HPDE6-E6E7 (cell line): Measurements from ENCODE around the gene SNAP23.

ENCODE experiments used
- DNase-seq: peaks from one replicate; pipeline ENCODE4 v3.0.0; 2011; ENCODE audit warnings: missing footprints; ENCODE audit errors: extremely low spot score

SNAP23 gene

GRCh38 chr15:42495361-42496212, at the start of gene SNAP23:
SNAP23 (plus strand) TSS chr15:42495634; CDS start chr15:42511847, 16,213 bp downstream.
- peak; percentile 98 for DNase-seq

GRCh38 chr15:42447599-42447998, 47.8 kb upstream of the SNAP23 start:
- DNase-seq = no peak

GRCh38 chr15:42448281-42448680, 47.2 kb upstream of the SNAP23 start:
- DNase-seq = no peak

GRCh38 chr15:42449770-42450424, 45.5 kb upstream of the SNAP23 start:
- DNase-seq = no peak

- DNase-seq = no peak
These were observed 45.0 kb upstream of the SNAP23 start for GRCh38 chr15:42450425-42450790.

GRCh38 chr15:42453826-42454225, 41.6 kb upstream of the SNAP23 start:
- no peak for DNase-seq

- no peak for DNase-seq
These were observed 38.9 kb upstream of the SNAP23 start for GRCh38 chr15:42456531-42456930.

GRCh38 chr15:42456971-42457370, 38.5 kb upstream of the SNAP23 start:
- no peak for DNase-seq

GRCh38 chr15:42457445-42458442, 37.7 kb upstream of the SNAP23 start:
- no peak for DNase-seq

- DNase-seq = no peak
These were observed 34.2 kb upstream of the SNAP23 start for GRCh38 chr15:42461261-42461660.

GRCh38 chr15:42465520-42466259, 29.7 kb upstream of the SNAP23 start:
- DNase-seq = no peak

- DNase-seq = no peak
These were observed 24.4 kb upstream of the SNAP23 start for GRCh38 chr15:42471002-42471401.

GRCh38 chr15:42474827-42475226, 20.6 kb upstream of the SNAP23 start:
- no peak for DNase-seq

GRCh38 chr15:42482701-42483100, 12.7 kb upstream of the SNAP23 start:
- DNase-seq = no peak

- DNase-seq = no peak
These were observed 11.8 kb upstream of the SNAP23 start for GRCh38 chr15:42483677-42484076.

GRCh38 chr15:42490291-42490670, 5.2 kb upstream of the SNAP23 start:
- DNase-seq = peak; percentile 5

GRCh38 chr15:42490671-42491538, 4.5 kb upstream of the SNAP23 start, which contains the start of gene ZNF106:
ZNF106 (minus strand) TSS chr15:42491141; CDS start chr15:42472289, 18,852 bp downstream.
- peak; percentile 85 for DNase-seq

GRCh38 chr15:42491539-42492225, 3.8 kb upstream of the SNAP23 start:
- DNase-seq = peak; percentile 38

GRCh38 chr15:42493679-42494078, 1.8 kb upstream of the SNAP23 start:
- no peak for DNase-seq

- peak; percentile 32 for DNase-seq
These were observed 455 bp upstream of the SNAP23 start for GRCh38 chr15:42494998-42495360.
